GM10266 (cell line): ENCODE results near the gene SEMA5A.

ENCODE experiments used
- DNase-seq: peaks from one replicate; pipeline ENCODE4 v3.0.0; 2012; ENCODE audit errors: extremely low spot score
- TF ChIP-seq, protein P1 (sequence below): IDR thresholded peaks from 2 replicates; pipeline ENCODE4 v1.5.1; 2012; ENCODE audit warnings: mild to moderate bottlenecking, low read depth; ENCODE audit not compliant: control insufficient read depth, insufficient read depth; ENCODE audit errors: missing control alignments

Gene SEMA5A

DNA sequence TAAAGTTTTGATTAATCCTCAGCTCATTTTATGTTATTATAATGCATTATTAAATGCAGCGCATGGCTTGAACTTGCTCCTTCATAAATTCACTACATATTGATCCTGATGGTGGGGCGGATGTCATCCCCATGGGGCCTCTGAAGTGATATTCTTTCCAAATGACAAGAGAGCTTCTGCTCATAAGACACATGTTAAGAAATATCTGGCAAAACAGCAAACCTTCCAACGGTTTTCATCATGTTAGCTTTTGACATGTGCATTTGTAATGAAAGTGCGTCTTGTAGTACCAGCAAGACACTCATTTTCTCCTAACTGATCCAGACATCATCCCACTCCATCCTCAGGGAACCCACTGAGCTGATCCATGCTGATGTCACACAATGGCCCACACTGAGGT is 45.7 kb downstream of the SEMA5A start:
- TF ChIP-seq, protein P1, sequence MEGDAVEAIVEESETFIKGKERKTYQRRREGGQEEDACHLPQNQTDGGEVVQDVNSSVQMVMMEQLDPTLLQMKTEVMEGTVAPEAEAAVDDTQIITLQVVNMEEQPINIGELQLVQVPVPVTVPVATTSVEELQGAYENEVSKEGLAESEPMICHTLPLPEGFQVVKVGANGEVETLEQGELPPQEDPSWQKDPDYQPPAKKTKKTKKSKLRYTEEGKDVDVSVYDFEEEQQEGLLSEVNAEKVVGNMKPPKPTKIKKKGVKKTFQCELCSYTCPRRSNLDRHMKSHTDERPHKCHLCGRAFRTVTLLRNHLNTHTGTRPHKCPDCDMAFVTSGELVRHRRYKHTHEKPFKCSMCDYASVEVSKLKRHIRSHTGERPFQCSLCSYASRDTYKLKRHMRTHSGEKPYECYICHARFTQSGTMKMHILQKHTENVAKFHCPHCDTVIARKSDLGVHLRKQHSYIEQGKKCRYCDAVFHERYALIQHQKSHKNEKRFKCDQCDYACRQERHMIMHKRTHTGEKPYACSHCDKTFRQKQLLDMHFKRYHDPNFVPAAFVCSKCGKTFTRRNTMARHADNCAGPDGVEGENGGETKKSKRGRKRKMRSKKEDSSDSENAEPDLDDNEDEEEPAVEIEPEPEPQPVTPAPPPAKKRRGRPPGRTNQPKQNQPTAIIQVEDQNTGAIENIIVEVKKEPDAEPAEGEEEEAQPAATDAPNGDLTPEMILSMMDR: no peak

DNA sequence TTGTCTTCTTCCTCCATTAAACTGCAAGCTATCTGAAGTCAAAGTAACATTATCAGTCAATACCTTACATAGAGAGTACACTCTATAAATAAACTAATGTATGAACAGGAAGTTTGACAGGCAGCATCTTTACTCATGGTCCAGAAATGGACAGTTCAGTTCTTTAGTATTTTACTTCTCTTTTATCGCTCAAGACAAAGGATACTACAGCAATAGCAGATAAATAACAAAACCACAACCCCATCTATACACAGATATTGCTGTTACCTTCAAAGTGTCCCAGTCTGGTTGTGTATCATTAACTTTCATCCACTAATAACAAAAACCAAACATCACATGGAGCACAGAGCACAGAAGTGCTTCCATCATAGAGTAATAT is 46.4 kb downstream of the SEMA5A start:
- TF ChIP-seq, protein P1: no peak
- no peak for DNase-seq

More for the DNA sequence above, 45.7 kb downstream of the SEMA5A start:
- DNase-seq: no peak

- DNase-seq: peak; percentile 32
Observed at GRCh38 chr5:9498541-9499497, 47.1 kb downstream of the SEMA5A start.

DNA sequence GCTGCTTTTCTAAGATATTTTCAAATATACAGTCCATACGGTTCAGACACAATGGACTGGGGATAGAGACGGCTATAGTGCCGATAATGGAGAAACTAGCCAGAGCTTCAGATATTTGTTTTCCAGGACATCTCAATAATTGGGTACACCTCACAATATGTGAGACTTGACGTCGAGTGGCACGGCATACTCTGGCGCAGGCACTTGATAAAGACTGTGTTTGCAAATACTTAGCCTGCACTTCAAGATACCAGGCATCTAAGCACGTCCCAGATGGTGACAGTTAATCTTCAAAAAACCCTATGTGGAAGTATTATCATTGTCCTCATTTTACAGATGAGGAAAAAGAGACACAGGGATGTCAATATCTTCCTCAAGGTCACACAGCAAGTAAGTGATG is 48.5 kb downstream of the SEMA5A start:
- DNase-seq: no peak
- TF ChIP-seq, protein P1: no peak

More at GRCh38 chr5:9498541-9499497, 47.1 kb downstream of the SEMA5A start:
- TF ChIP-seq, protein P1: peak; percentile 37

DNA sequence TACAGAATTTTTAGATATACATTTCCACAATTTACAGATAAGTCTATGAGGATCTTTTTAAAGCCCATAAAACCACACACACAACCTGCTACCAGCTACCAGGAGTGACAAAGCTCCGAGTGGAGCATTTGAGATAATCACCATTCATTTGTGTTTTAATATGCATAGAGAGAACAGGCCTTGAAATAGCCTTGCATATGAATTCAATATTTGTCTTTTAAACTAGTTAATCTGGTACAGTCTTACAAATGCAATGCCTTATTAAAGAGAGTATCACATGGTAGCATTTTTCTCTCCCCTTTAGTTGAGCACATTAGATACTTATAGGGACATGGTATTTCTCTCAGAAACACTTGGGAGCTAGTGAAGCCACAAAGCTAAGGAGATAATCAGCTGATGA is 49.1 kb downstream of the SEMA5A start:
- TF ChIP-seq, protein P1: no peak
- no peak for DNase-seq

- TF ChIP-seq, protein P1: no peak
Observed at GRCh38 chr5:9495121-9495520, 50.8 kb downstream of the SEMA5A start.

DNA sequence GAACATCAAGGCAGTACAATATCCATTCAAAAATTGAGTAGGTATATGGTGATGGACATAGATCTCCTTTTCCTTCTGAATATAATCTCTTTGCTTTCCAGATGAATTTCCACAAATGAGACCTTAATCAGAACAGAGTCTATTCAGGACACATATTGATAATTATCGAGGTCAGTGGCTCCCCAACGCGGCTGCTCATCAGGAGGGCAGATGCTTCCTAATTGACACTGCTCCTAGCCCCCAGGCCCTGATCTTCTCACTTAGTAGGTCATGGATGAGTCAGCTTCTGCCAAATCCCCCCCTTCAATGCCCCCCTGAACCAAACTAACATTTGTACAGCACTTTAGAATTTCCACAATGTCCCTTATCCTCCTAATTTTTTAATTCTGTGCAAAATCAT is 51.6 kb downstream of the SEMA5A start:
- DNase-seq: no peak
- TF ChIP-seq, protein P1: no peak

More at GRCh38 chr5:9495121-9495520, 50.8 kb downstream of the SEMA5A start:
- DNase-seq: no peak
